ENCODE results near the gene RPL21.
A peak's percentile ranks its signal among the peaks of the same experiment; 100 is the strongest.
"Not testable (repeated sequence)": the region's sequence is repeated elsewhere in the genome, so short reads cannot be mapped to it uniquely, and the experiment has no call there.

The RPL21 gene

DNA sequence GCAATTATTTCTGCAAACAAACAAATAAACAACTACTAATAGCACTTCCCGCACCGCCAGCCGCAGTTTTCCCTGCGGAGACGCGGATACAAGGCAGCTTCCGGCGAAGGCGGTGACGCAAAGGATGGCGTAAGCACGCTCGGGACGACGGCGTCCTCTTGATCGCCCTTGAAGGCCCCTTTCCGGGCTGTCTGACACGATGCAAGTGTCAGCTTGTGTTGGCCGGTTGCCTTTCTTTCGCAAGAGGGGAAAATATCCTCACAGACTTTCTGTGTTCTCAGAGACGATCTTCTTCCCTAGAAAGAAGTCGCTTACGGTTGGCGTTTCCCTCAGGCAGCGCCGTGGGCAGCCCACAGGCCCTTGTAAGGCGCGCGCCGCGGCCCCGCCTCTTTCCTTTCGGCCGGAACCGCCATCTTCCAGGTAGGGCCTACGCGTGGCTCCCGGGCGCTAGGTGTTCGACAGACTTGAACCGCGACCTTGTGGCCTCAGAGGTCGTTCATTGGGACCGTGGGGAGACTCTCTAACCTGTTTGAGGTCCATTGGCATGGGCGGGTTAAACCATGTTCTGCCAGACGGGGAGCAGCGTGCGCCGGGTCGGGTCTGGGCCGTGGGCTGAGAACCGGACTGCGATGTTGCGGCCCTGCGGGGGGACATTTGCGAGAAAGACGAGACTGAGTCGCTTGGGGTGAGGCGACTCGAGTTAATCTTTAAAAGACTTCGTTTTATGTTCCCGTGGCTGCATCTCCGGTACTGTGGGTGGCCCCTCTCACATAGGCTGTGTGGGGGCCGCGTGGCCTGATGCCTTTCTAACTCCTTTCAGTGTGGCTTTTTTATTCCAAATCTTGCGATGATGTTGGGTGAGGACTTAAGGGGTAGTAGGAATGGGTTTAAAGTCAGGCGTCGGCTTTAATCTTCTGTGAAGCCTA, at the start of gene RPL21:
RPL21 (plus strand) TSS at position 393 of the 926 bp plus-strand sequence. CDS start 2,219 bp downstream, outside the sequence.
- peak; percentile 86 for DNase-seq

- DNase-seq: no peak
These were observed 49.7 kb upstream of the RPL21 start for GRCh38 chr13:27201661-27202060.

DNA sequence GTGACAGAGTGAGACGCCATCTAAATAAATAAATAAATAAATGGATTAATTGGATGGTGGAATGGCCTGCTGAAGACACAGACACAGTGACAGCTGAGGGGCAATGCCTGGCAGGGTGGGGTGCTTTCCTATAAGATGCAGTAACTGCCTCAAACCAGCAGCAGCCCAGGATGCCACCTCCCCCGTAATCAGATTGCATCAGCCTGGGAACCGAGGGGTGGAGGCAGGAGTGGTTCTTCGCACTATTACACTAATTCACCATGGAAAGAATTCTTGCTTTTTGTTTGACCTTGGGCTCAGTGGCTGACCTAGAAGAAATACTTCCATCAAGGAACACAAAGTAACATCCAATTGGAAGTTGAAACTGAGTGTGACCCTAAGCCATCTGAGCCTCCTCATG, 48.2 kb upstream of the RPL21 start:
- DNase-seq: no peak

GRCh38 chr13:27203854-27204253, 47.5 kb upstream of the RPL21 start:
- DNase-seq: peak in 1 of 2 experiments; percentile 30

DNA sequence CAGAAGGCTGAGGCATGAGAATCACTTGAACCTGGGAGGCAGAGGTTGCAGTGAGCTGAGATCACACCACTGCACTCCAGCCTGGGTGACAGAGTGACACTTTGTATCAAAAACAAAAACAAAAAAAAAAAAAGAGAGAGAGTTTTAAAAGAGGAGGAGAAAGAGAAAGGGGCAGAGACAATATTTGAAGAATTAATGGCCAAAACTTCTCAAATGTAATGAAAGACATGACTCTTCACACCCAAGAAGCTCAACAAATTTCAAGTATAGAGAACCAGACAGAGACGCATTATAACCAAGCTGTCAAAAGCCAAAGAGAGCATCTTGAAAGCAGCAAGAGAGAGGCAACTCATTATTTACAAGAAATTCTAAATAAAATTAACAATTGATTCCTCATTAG, 42.8 kb upstream of the RPL21 start:
- DNase-seq: no peak

DNA sequence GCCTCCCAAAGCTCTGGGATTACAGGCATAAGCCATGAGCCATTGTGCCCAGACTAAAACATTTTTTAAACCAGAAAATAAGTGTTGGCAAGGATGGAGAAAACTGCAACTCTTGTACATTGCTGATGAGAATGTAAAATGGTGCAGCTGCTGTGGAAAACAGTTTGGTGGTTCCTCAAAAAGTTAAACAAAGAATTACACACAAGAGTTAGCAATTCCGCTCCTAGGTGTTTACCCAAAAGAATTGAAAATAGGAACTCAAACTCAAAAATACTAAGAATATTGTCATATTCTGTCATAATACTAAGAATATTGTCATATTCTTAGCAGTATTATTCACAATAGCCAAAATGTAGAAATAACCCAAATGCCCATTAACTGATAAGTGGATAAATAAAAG, 40.1 kb upstream of the RPL21 start:
- no peak for DNase-seq

- no peak for DNase-seq
These were observed 39.5 kb upstream of the RPL21 start for GRCh38 chr13:27211771-27212364.

- not testable (repeated sequence) for DNase-seq
These were observed 38.0 kb upstream of the RPL21 start for GRCh38 chr13:27213386-27213785.

DNA sequence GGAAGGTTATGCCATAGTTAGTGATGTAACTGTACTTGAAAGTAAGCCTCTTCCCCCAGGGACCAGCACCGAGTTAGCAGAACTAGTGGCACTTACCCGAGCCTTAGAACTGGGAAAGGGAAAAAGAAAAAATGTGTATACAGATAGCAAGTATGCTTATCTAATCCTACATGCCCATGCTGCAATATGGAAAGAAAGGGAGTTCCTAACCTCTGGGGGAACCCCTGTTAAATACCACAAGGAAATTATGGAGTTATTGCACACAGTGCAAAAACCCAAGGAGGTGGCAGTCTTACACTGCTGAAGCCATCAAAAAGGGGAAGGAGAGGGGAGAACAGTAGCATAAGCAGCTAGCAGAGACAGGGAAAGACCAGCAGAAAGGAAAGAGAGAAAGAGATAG, 33.6 kb upstream of the RPL21 start:
- not testable (repeated sequence) for DNase-seq

DNA sequence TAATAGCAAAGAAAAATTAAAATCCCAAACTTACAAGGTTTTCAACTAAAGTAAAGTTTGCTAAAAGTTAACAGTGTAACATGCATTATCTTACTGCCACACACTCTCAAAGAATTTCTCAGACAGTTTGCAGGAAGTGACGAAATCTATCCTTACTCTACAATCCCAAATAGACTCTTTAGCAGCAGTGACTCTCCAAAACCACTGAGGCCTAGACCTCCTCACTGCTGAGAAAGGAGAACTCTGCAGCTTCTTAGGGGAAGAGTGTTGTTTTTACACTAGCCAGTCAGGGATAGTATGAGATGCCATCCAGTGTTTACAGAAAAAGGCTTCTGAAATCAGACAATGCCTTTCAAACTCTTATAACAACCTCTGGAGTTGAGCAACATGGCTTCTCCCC, 32.5 kb upstream of the RPL21 start:
- DNase-seq: not testable (repeated sequence)

DNA sequence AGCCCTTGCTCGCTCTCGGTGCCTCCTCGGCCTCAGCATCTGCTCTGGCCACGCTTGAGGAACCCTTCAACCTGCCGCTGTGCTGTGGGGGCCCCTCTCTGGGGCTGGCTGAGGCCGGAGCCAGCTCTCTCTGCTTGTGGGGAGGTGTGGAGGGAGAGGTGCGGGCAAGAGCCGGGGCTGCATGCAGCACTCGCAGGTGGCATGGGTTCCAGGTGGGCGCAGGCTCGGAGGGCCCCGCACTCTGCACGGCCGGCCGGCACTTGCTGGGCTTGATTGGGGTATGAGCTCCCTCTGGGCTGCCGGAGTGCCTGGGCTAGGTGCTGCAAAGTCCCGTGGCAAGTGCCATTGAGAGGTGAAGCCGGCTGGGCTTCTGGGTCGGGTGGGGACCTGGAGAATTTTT, 31.7 kb upstream of the RPL21 start:
- no peak for DNase-seq

- not testable (repeated sequence) for DNase-seq
These were observed 29.3 kb upstream of the RPL21 start for GRCh38 chr13:27222100-27222499.

- DNase-seq: no peak
These were observed 24.4 kb upstream of the RPL21 start for GRCh38 chr13:27226991-27227390.

DNA sequence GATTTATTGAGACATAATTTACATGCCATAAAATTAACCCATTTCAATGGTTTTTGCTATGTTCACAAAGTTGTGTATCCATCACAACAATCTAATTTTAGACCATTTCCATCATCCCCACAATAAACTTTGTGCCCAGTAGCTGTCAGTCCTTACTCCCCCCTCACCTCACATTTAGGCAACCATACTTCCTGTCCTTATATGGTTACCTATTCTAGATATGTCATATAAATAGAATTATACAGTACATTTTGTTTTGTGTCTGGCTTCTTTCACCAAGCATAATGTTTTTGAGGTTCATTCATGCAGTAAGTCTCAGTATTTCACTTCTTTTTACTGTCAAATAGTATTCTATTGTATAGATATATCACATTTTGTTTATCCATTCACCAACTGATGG, 23.2 kb upstream of the RPL21 start:
- DNase-seq: no peak

- DNase-seq: no peak
These were observed 21.7 kb upstream of the RPL21 start for GRCh38 chr13:27229642-27230041.

- no peak for DNase-seq
These were observed 17.4 kb upstream of the RPL21 start for GRCh38 chr13:27233964-27234363.

- DNase-seq: no peak
These were observed 14.9 kb upstream of the RPL21 start for GRCh38 chr13:27236478-27236877.

DNA sequence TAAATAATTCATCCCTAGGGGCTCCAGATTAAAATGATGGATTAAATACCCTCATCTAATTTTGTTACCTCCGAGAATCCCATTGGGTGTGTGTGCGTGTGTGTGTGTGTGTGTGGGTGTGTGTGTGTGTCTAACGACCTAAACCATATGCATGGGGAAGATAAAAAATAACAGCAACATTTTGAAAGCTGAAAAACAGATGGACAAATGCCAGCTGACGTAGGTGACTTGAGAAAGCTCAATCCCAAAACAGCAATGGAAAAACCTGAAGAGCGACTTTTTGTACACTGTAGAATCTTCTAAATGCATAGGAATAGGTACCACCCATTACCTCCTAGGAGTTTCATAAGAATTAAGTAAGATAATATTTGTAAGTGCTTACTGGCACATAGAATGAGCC, 8.7 kb upstream of the RPL21 start:
- DNase-seq: no peak

DNA sequence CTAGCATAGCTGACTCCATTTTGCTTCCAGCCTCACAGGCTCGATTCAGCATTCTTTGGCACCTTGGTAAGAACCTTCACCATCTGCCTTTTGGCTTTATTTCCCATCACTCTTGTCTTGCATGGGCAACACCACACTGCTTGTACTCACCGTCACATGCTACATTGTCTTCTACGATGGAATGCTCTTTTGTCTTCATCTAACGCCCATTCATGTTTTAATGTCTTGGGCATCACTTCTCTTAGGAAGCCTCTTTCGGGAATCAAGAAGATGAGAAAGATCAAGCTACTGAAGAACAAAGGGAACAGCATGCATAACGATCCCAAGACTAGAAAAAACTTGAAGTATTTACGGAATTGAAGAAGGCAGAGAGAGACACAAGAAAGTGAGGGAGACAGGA, 5.7 kb upstream of the RPL21 start:
- DNase-seq: no peak

DNA sequence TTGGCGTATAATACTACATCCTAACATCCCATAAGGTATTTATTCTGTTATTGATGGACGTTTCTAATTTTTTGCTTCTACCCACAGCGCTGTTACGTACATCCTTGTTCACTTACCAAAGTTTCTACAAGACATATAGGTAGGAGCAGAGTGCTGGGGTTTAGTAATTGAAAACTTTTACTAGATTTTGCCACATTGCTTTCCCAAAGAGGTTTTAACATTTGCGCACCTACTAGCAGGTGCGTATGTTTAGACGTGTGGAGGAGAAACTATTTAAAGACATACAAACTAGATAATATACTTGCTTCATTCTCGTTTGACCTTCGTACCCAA, 559 bp upstream of the RPL21 start:
- DNase-seq: no peak

DNA sequence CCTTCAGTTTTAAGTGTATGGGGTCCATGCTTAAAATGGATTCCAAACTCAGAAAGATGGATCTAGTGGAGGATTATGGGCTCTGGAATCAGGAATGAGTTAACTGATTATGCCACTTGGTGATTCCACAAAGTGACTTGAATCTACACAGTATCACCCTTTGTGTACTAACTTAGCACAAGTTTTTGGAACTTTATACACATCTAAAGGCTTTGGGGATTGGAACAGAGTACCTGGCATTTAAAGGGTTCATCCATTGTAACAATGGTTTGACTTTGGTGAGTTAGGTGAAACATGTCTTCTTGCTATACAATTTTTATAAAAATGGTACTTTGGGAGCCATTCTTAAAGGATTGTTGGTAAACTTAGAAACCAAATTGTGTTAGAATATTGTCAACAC, 1.1 kb downstream of the RPL21 start:
- DNase-seq: no peak

DNA sequence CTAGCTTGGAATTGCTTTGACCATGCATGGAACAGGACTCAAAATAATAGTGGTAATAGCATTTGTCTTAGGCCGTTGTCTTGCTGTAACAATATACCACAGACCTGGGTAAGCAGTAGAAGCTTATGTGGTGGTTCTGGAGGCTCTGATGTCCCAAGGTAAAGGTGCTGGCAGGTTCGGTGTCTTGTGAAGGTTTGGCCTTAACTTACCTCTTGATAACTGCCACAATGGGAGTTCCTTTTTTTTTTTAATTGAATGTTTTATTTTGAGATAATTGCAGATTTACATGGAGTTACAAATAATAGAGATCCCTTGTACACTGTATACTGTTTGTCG, 5.8 kb downstream of the RPL21 start:
- no peak for DNase-seq

- DNase-seq: no peak
These were observed 6.4 kb downstream of the RPL21 start for GRCh38 chr13:27257648-27258253.

Measured in SW 1271 (cell line).